Stimulated activated CD8-positive, alpha-beta memory T cell treated with anti-CD3 and anti-CD28 coated beads, Interleukin-7, amount 100 ng/mL, for 1 hour (primary cell): ENCODE results near the gene LARGE2.

Experiments
- DNase-seq, 2 donors: peaks; one replicate each; pipeline ENCODE4 v3.0.0-alpha.2; 2020; ENCODE audit warnings: low read depth in 2 of 2

Gene LARGE2

DNA sequence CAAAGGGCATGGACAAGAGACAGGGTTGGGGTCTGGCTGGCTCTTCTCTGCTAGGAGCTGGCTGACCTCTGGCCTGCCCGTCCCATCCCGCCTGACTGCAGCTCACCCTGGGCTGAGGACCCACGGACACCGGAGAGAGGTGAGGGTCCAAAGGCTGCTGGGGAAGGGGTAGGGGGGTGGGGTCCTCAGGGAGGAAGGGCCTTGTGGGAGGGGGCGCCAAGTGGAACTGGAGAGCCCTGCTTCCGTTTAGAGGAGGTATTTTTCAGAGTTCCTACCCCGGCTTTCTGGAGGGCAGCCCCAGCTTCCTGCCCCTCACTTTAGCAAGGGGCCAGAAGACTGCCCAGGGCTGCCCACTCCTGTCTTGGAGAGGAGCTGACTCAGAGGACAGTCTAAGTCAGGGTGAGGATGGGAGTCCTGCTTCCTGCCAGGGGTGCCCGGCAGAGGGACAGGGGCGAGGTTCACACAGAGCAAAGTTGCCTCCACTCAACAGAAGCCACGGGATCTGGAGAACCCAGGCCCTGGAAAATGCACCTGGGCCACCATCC is 7.1 kb downstream of the LARGE2 start:
- DNase-seq, result no peak

DNA sequence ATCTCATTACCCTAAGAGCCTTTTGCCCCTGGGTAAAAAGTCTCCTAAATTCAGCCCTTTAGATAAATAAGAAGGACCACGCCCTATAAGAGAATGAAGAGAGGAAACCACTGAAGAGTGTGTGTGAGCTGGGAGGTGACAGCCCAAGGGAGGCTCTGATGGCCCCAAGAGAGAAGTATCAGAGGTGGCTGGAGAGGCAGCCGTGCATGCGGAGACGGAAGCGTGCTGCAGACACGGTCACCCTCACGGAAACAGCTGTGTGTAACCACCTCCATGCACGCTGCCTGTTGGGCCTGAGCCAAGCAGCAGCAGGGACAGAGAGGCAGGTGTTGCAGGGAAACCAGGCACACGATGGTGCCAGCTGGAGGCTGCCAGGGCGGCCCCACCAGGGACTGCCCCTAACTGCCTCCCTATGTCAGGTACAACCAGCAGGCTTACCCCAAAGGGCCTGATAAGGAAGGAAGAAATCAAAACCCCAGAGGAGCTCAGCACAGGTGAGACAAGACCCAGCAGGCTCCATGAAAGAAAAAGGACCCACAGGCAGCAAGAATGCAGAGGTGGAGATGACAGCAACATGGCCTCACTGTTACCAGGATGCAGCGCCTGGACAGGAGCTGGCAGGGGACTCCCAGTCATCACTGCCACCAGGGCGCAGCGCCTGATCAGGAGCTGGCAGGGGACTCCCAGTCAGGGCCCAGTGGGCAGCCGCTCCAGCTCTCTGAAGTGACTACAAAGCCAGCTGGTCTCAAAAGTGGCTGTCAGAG is 7.8 kb downstream of the LARGE2 start:
- no peak for DNase-seq

DNA sequence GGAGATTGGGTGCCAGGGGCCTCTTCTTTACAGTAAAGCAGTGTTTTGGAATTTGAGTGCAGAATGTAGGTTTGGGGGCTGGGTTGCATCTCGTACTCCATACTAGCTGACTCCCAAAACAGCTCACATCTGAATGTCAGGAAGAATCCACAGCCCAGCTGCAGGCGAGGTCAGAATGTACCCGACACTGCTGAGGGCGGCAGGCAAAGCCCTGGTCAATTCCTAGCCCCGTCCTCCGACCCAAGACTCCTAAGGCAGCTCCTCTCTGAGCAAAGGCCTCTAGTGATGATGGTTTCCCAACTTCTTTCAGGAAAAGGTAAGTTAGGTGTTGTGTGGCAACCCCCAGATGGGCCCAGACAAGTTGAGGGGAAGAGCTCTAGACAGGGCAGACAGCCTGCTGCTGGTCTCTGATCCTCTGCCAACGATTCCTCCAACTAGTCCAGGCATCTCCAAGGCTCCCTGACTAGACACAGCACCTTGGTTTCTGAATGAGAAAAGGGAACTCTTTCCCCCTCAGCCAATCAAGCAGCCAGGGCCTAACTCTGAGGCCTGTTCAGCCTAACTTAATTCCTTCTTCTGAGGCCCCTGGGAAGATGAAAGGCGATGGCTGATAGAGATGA is 8.6 kb downstream of the LARGE2 start:
- DNase-seq, result no peak

GRCh38 chr11:45931739-45932138 is 9.3 kb downstream of the LARGE2 start:
- no peak for DNase-seq

DNA sequence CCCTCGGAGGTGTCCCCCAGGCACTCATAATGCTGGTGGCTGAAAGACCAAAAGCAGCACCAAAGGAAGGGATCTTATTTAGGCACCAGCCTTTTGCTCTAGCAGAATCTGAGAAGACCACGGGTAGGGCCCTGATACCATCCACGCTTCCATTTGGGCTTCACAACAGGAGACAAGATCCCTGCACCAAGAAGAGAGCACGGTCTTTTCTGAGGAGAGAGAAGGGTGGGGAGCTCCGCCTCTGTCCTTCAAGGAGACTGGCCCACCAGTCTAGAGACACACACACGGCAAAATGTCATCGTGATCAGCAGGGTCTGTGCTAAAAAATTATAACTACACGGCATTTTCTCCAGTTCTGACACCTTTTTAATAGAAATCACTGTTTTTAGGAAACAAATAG is 9.8 kb downstream of the LARGE2 start:
- DNase-seq, result no peak

DNA sequence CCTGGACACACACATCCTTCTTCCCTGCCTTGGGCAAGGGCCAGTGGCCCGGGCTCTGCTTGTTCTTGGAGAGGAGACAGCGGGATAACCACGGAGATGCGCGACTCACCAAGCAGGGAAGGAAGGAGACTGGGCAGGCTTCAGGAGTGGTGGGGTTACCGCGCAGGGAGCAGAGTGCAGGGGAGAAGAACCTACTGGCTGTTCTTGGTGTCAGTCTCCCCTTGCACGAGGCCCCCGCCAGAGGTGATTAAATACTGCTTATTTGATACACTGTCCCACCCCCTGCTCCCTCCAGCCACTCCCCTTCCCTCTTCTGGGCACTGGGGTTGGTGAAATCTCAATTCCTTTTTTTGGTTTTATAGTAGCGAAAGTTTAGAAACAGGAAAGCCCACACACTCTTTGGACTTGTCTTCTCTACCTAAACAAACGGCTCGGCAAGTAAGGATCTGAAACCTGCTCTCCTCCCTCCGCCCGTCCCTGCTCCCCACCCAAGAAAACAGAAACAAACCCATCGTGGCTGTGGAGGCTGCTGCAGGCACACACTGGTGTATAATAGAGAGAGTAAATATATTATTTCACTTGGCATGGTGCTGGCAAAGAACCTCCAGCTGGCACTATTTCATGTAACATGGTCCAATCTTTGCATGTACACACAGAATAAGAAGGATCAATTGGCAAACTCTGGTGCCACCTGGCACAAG is 10.8 kb downstream of the LARGE2 start:
- no peak for DNase-seq

- DNase-seq, result no peak
These were observed 11.6 kb downstream of the LARGE2 start for GRCh38 chr11:45933846-45934579.

DNA sequence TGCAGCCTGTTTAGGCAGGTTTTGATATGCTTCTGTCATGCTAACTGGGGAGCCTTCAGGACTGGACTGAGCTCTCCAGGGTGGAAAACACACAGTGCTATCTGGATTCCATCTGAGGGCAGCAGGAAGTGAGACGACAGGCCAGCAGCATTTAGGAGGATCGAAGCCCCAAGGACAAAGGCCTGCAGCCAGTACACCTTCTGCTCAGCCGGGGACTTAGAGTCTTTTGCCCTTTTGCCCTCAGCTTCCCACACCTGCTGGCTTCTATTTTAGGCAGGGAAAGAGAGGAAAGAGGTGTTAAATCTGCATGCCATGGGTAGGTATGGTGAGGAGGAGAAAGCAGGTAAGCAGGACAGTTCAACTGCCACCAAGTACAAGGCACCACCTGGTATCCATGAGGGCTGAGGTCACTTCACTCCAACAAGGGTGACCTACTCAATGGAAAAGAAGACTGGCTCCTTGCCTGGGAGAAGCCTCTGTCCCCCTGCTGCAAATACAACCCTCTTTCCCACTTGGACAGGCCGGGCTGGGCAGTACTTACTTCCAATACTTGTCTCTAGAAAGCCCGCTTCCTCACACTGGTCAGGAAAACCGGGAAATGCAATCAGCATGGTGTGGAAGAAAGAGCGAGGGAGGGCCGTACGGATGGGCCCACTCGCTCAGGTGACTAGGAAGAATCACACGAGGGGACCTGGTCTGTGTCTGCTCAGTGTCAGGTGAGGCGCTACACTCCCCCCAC is 12.3 kb downstream of the LARGE2 start:
- no peak for DNase-seq

DNA sequence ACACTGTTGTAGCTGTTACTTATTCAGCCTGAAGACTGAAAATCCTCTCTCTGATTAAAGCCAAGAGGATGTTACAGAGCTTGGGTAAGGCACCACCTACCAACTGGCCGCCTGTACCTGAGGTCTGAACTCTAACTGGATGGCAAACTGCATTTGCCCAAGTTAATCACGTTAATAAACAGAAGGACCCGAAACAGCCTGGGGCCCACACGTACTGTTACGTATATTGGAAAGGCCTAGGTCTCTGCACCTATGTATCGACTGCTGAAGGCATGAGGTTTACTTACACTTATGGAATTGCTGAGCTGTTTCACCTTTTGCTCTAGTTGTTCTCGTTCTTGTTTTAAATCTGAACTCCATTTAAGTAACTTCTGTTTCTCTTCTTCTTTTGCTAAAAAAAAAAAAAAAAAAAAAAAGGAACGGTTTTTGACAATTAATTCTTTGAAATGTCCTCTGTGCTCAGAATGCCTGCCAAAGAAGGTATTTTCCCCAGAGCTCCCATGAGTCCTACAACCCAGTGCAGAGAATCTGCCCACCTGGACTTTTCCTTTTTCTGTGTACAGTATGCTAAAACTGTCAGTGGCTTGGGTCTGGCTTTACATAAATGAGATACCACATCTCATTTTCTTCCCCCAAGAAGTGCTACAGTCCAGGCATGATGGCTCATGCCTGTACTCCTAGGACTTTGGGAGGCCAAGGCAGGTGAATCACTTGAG is 13.1 kb downstream of the LARGE2 start:
- DNase-seq, result no peak

DNA sequence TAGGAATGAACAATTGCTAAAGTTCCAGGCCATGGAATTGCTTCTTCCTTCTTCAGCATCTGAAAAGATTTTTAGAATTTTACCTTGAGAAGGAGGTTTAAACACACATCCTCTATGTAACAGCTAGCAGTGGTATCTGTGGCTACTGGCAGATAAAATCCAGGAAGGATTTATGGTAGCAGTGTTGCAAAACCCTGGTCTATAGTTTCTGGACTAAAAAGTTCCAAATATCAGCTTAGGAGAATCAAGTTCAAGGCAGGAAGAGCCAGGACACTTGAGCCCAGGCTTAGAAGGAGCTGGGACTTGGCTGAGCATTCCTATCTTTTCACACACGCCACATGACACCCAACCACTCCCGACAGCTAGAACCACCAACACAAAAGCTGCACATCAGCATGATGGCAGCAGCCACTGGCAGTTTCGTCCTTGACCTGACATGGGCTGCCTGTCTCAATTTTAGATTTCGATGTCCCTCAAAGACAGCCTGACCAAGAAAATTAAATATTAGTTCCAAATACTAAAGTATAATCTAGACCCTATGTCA is 14.1 kb downstream of the LARGE2 start:
- no peak for DNase-seq

DNA sequence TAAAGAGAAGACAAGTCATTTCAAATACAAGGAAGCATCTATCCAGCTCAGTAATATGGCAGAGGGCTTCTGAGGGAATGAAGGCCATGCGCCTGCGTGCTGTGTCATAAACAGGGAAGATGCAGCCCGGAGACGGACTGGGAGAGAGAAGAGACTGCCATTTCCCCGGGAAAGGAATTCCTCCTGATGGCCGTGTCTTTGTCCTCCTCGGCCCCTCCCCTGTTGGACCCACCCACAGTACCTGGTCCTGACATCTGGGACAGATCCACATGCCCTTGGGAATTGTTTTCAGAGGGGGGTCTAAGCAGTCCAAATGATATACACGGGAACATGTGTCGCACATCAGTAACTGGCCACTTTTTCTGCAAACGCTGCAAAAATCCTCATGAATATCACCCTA is 15.5 kb downstream of the LARGE2 start:
- no peak for DNase-seq

GRCh38 chr11:45939836-45940235 is 17.4 kb downstream of the LARGE2 start:
- DNase-seq, result no peak

DNA sequence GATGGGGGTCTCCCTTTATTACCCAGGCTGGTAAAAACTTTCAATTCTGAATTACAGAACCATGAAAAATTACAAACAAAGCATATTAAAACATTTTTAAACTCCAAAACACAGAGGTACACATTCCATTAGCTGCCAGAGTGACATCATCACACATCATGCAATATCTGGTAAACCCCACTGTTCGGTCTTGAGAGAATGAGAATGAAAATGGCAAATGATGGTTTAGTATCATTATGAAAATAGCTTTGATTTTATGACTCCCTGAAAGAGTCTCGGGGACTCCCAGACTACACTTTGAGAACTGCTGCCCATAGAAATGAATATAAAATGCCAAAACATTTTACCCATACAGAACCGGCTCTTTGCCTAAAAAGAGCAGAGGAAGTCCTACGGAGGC is 18.8 kb downstream of the LARGE2 start:
- no peak for DNase-seq

GRCh38 chr11:45942381-45942780 is 19.9 kb downstream of the LARGE2 start:
- no peak for DNase-seq

- DNase-seq, result no peak
These were observed 23.0 kb downstream of the LARGE2 start for GRCh38 chr11:45945397-45945999.

GRCh38 chr11:45947885-45948284 is 25.4 kb downstream of the LARGE2 start:
- no peak for DNase-seq

GRCh38 chr11:45948356-45948755 is 25.9 kb downstream of the LARGE2 start:
- DNase-seq, result no peak

DNA sequence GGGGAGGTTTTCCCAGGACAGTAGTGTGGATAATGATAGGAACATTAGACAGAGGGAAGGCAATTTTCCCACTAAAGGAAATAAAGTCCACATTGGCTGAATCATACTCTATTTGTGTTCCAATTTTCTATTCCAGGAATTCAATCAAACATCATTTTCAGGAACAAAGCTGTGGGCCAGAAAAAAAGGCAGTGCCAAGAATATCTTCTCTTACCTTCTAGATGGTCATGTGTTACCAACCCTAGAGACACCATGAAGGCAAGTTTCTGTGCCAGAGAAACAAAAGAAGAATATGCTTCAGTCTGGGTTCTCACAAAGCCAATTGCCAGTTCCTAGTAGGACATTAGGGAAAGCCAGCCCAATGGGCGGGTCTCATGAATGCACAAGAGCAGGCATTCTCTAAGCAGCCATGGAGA is 27.5 kb downstream of the LARGE2 start:
- DNase-seq, result no peak

DNA sequence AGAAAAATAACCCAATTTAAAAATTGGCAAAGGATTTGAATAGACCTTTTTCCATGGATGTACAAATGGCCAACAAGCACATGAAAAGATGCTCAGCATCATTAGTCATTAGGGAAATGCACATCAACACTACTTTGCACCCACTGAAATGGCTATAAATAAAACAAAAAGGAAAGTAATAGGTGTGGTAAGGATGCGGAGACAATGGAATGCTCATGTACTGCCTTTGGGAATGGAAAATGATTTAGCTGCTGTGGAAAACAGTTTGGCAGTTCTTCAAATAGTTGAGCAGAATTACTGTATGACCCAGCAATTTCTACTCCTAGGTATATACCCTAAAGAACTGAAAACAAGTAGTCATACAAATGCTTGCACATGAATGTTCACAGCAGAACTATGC is 37.4 kb downstream of the LARGE2 start:
- no peak for DNase-seq
